ENCODE data around the gene IL36A. TPM values are rescaled to one million over a fixed set of nuclear protein-coding genes. Genes with fewer than 3 reads are reported as not detected.

IL36A gene
- total RNA-seq, 2 experiments from 2014 or later = 0.29 to 0.53 TPM

- ATAC-seq = no peak
- no peaks in the 10 kb centered on the region for H3K36me3 Mint-ChIP-seq (ENCODE audit: low read depth)
- ChIA-PET POLR2A (no interaction called here), CTCF (interaction anchor here (0.8 to 2.0 kb wide), 4 partner anchors 8 to 71 kb away, joined by 3 to 8 read pairs (median 4); no protein-coding TSS in a partner anchor)
- H3K9me3 Mint-ChIP-seq (ENCODE audit: insufficient read depth) = no peaks in the 10 kb centered on the region
- H3K27me3 Mint-ChIP-seq (ENCODE audit: low read depth) = peaks cover 5% of the 10 kb centered on the region
- H3K4me3 Mint-ChIP-seq = no peak overlapping the region
- no peak for DNase-seq
- H3K4me1 Mint-ChIP-seq (ENCODE audit: low read depth) = peaks cover 9% of the 10 kb centered on the region
- no peak overlapping the region for H3K27ac Mint-ChIP-seq
Measured at GRCh38 chr2:113009622-113010021, 4.4 kb downstream of the IL36A start.

GRCh38 chr2:113010088-113010487 is 4.8 kb downstream of the IL36A start:
- no peak for ATAC-seq
- Mint-ChIP-seq H3K4me3 (no peak overlapping the region), H3K36me3 (ENCODE audit: low read depth) (no peaks in the 10 kb centered on the region), H3K27me3 (ENCODE audit: low read depth) (peaks cover 5% of the 10 kb centered on the region), H3K27ac (no peak overlapping the region), H3K4me1 (ENCODE audit: low read depth) (peaks cover 9% of the 10 kb centered on the region), H3K9me3 (ENCODE audit: insufficient read depth) (no peaks in the 10 kb centered on the region)
- ChIA-PET CTCF (interaction anchor here (0.8 to 2.0 kb wide), 4 partner anchors 9 to 70 kb away, joined by 3 to 8 read pairs (median 4); no protein-coding TSS in a partner anchor), POLR2A (no interaction called here)
- no peak for DNase-seq

- DNase-seq (no peak), ATAC-seq (no peak)
- H3K36me3 Mint-ChIP-seq (ENCODE audit: low read depth) = no peaks in the 10 kb centered on the region
Measured at GRCh38 chr2:113011108-113011507, 5.8 kb downstream of the IL36A start.

GRCh38 chr2:113012436-113013335 is 7.4 kb downstream of the IL36A start:
- H3K4me1 Mint-ChIP-seq (ENCODE audit: low read depth) = peaks cover 10% of the 10 kb centered on the region
- H3K4me3 Mint-ChIP-seq = no peak overlapping the region
- no peak for ATAC-seq
- H3K9me3 Mint-ChIP-seq (ENCODE audit: insufficient read depth) = no peaks in the 10 kb centered on the region
- ChIA-PET POLR2A (no interaction called here), CTCF (no interaction called here)
- peaks cover 9% of the 10 kb centered on the region for H3K27me3 Mint-ChIP-seq (ENCODE audit: low read depth)
- DNase-seq = no peak
- H3K27ac Mint-ChIP-seq = no peak overlapping the region
- H3K36me3 Mint-ChIP-seq (ENCODE audit: low read depth) = no peaks in the 10 kb centered on the region

More at GRCh38 chr2:113011108-113011507, 5.8 kb downstream of the IL36A start:
- Mint-ChIP-seq H3K4me1 (ENCODE audit: low read depth) (peaks cover 11% of the 10 kb centered on the region), H3K27me3 (ENCODE audit: low read depth) (peaks cover 5% of the 10 kb centered on the region), H3K27ac (no peak overlapping the region), H3K9me3 (ENCODE audit: insufficient read depth) (no peaks in the 10 kb centered on the region), H3K4me3 (no peak overlapping the region)
- ChIA-PET CTCF (no interaction called here), POLR2A (no interaction called here)

GRCh38 chr2:113013336-113013661 is 8.0 kb downstream of the IL36A start:
- ATAC-seq (no peak), DNase-seq (no peak)
- Mint-ChIP-seq H3K27ac (no peak overlapping the region), H3K4me3 (no peak overlapping the region), H3K27me3 (ENCODE audit: low read depth) (peaks cover 9% of the 10 kb centered on the region), H3K4me1 (ENCODE audit: low read depth) (peaks cover 6% of the 10 kb centered on the region), H3K36me3 (ENCODE audit: low read depth) (no peaks in the 10 kb centered on the region), H3K9me3 (ENCODE audit: insufficient read depth) (no peaks in the 10 kb centered on the region)
- POLR2A ChIA-PET = no interaction called here
- CTCF ChIA-PET = no interaction called here

- POLR2A ChIA-PET = no interaction called here
- H3K27ac Mint-ChIP-seq = no peak overlapping the region
- peaks cover 17% of the 10 kb centered on the region for H3K27me3 Mint-ChIP-seq (ENCODE audit: low read depth)
- CTCF ChIA-PET = no interaction called here
- peaks cover 6% of the 10 kb centered on the region for H3K4me1 Mint-ChIP-seq (ENCODE audit: low read depth)
- ATAC-seq (no peak), DNase-seq (no peak)
- H3K36me3 Mint-ChIP-seq (ENCODE audit: low read depth) = no peaks in the 10 kb centered on the region
- no peaks in the 10 kb centered on the region for H3K9me3 Mint-ChIP-seq (ENCODE audit: insufficient read depth)
- no peak overlapping the region for H3K4me3 Mint-ChIP-seq
Measured at GRCh38 chr2:113014067-113014466, 8.8 kb downstream of the IL36A start.

GRCh38 chr2:113015042-113015441 is 9.8 kb downstream of the IL36A start:
- no peaks in the 10 kb centered on the region for H3K9me3 Mint-ChIP-seq (ENCODE audit: insufficient read depth)
- DNase-seq = no peak
- ChIA-PET POLR2A (no interaction called here), CTCF (interaction anchor here (1.1 to 1.3 kb wide), 2 partner anchors 19 to 25 kb away, joined by 3 to 4 read pairs; no protein-coding TSS in a partner anchor)
- ATAC-seq = no peak
- H3K27ac Mint-ChIP-seq = no peak overlapping the region
- peaks cover 6% of the 10 kb centered on the region for H3K4me1 Mint-ChIP-seq (ENCODE audit: low read depth)
- no peak overlapping the region for H3K4me3 Mint-ChIP-seq
- no peaks in the 10 kb centered on the region for H3K36me3 Mint-ChIP-seq (ENCODE audit: low read depth)
- peaks cover 17% of the 10 kb centered on the region for H3K27me3 Mint-ChIP-seq (ENCODE audit: low read depth)

GRCh38 chr2:113015655-113016054 is 10.4 kb downstream of the IL36A start:
- peaks cover 6% of the 10 kb centered on the region for H3K4me1 Mint-ChIP-seq (ENCODE audit: low read depth)
- no peak overlapping the region for H3K4me3 Mint-ChIP-seq
- DNase-seq (no peak), ATAC-seq (no peak)
- H3K36me3 Mint-ChIP-seq (ENCODE audit: low read depth) = no peaks in the 10 kb centered on the region
- H3K27ac Mint-ChIP-seq = no peak overlapping the region
- no peaks in the 10 kb centered on the region for H3K9me3 Mint-ChIP-seq (ENCODE audit: insufficient read depth)
- ChIA-PET POLR2A (no interaction called here), CTCF (interaction anchor here (1.1 to 1.3 kb wide), 2 partner anchors 20 to 25 kb away, joined by 3 to 4 read pairs; no protein-coding TSS in a partner anchor)
- H3K27me3 Mint-ChIP-seq (ENCODE audit: low read depth) = peaks cover 17% of the 10 kb centered on the region

- POLR2A ChIA-PET = no interaction called here
- Mint-ChIP-seq H3K4me3 (no peak overlapping the region), H3K9me3 (ENCODE audit: insufficient read depth) (no peaks in the 10 kb centered on the region), H3K36me3 (ENCODE audit: low read depth) (no peaks in the 10 kb centered on the region), H3K27ac (no peak overlapping the region), H3K27me3 (ENCODE audit: low read depth) (peaks cover 22% of the 10 kb centered on the region), H3K4me1 (ENCODE audit: low read depth) (peaks cover 2% of the 10 kb centered on the region)
- DNase-seq (no peak), ATAC-seq (no peak)
- CTCF ChIA-PET = interaction anchor here (1.0 to 1.5 kb wide), 2 partner anchors 57 to 61 kb away, joined by 3 to 5 read pairs; no protein-coding TSS in a partner anchor
Measured at GRCh38 chr2:113018509-113018908, 13.2 kb downstream of the IL36A start.

GRCh38 chr2:113021312-113021711 is 16.1 kb downstream of the IL36A start:
- ATAC-seq = no peak
- DNase-seq = no peak
- Mint-ChIP-seq H3K27me3 (ENCODE audit: low read depth) (peaks cover 32% of the 10 kb centered on the region), H3K4me3 (no peak overlapping the region), H3K9me3 (ENCODE audit: insufficient read depth) (no peaks in the 10 kb centered on the region), H3K27ac (no peak overlapping the region), H3K4me1 (ENCODE audit: low read depth) (no peaks in the 10 kb centered on the region), H3K36me3 (ENCODE audit: low read depth) (no peaks in the 10 kb centered on the region)
- ChIA-PET CTCF (interaction anchor here (0.6 kb wide), 1 partner anchor 70 kb away, joined by 3 read pairs; no protein-coding TSS in a partner anchor), POLR2A (interaction anchor here (0.7 kb wide), 1 partner anchor 36 kb away, joined by 3 read pairs; no protein-coding TSS in a partner anchor)

GRCh38 chr2:113024764-113025163 is 19.5 kb downstream of the IL36A start:
- no peak for ATAC-seq
- Mint-ChIP-seq H3K27me3 (ENCODE audit: low read depth) (peaks cover 38% of the 10 kb centered on the region), H3K4me3 (no peak overlapping the region), H3K9me3 (ENCODE audit: insufficient read depth) (no peaks in the 10 kb centered on the region), H3K4me1 (ENCODE audit: low read depth) (no peaks in the 10 kb centered on the region), H3K27ac (no peak overlapping the region), H3K36me3 (ENCODE audit: low read depth) (no peaks in the 10 kb centered on the region)
- ChIA-PET POLR2A (no interaction called here), CTCF (no interaction called here)
- no peak for DNase-seq

- ChIA-PET POLR2A (no interaction called here), CTCF (no interaction called here)
- no peaks in the 10 kb centered on the region for H3K9me3 Mint-ChIP-seq (ENCODE audit: insufficient read depth)
- no peaks in the 10 kb centered on the region for H3K4me1 Mint-ChIP-seq (ENCODE audit: low read depth)
- H3K36me3 Mint-ChIP-seq (ENCODE audit: low read depth) = no peaks in the 10 kb centered on the region
- peaks cover 42% of the 10 kb centered on the region for H3K27me3 Mint-ChIP-seq (ENCODE audit: low read depth)
- no peak for ATAC-seq
- DNase-seq = no peak
- no peak overlapping the region for H3K27ac Mint-ChIP-seq
- H3K4me3 Mint-ChIP-seq = no peak overlapping the region
Measured at GRCh38 chr2:113025737-113026136, 20.5 kb downstream of the IL36A start.
